Frontal cortex (tissue), 4 donors: ENCODE results near the gene ARHGAP26. TPM values are rescaled to one million over a fixed set of nuclear protein-coding genes. Genes with fewer than 3 reads are reported as not detected.

Experiments used
- DNase-seq, 2 donors: peaks; one replicate each; pipeline ENCODE4 v3.0.0; 2012; ENCODE audit warnings: low spot score in 2 of 2
- FAIRE-seq: peaks from 2 replicates; lab custom pipeline; 2012; peaks lifted over from hg19 to GRCh38; lab: Jason Lieb, UNC
- total RNA-seq: library from RNA; depleted of rRNA; stranded (reverse); fragments of >200 nt; gene quantifications from one replicate; pipeline ENCODE4 v1.2.3, GENCODE V29; 2014
- donor health status: control.
- donor health status: control.
- donor health status: control.

Gene ARHGAP26
- total RNA-seq, 1 donor from 2014 or later, result 7.3 TPM

GRCh38 chr5:143251190-143251589 lies 481.0 kb downstream of the ARHGAP26 start:
- no peak for DNase-seq
- FAIRE-seq, result no peak

- no peak for FAIRE-seq
- DNase-seq, result no peak
Measured at GRCh38 chr5:143251946-143252345, 481.8 kb downstream of the ARHGAP26 start.

DNA sequence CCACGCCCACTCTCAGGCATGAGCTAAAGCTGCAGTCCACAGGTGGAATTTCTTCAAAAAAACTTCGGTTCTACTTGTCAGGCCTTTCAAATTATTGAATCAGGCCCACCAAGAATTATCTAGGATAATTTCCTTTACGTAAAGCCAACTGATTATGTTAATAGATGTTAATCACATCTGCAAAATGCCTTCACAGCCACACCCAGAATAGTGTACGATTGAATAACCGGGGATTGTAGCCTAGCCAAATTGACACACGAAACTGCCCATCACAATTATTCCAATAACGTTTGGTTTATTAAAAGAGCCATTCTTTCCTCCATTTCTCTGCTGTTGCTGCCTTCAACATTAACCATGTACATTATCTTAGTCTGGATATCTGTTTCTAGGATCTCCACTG lies 484.6 kb downstream of the ARHGAP26 start:
- DNase-seq (no peak), FAIRE-seq (no peak)

GRCh38 chr5:143258559-143259253 lies 488.5 kb downstream of the ARHGAP26 start:
- FAIRE-seq (no peak), DNase-seq (no peak)

- no peak for DNase-seq
- no peak for FAIRE-seq
Measured at GRCh38 chr5:143259254-143259605, 489.1 kb downstream of the ARHGAP26 start.

GRCh38 chr5:143261748-143262392 lies 491.7 kb downstream of the ARHGAP26 start:
- no peak for DNase-seq
- no peak for FAIRE-seq

GRCh38 chr5:143262393-143263174 lies 492.4 kb downstream of the ARHGAP26 start:
- DNase-seq, result no peak
- no peak for FAIRE-seq

- FAIRE-seq, result no peak
- DNase-seq, result no peak
Measured at GRCh38 chr5:143263272-143263810, 493.2 kb downstream of the ARHGAP26 start.

DNA sequence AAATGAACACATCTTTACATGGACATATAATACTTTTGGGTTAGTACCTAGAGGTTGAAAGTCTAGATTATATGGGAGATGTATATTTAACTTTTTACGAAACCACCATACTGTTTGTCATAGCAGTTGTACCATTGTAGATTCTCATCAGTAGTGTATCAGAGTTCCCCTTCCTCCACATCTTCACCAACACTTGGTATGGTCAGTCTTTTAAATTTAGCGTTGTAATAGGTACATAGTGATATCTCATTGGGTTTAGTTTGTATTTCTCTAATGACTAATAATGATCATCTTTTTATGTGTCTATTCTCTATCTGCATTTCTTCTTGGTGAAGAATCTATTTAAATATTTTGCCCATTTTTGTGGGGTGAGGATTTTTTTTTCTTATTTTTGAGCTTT lies 495.8 kb downstream of the ARHGAP26 start:
- no peak for FAIRE-seq
- no peak for DNase-seq

- DNase-seq (no peak), FAIRE-seq (no peak)
Measured at GRCh38 chr5:143267186-143267585, 497.0 kb downstream of the ARHGAP26 start.

DNA sequence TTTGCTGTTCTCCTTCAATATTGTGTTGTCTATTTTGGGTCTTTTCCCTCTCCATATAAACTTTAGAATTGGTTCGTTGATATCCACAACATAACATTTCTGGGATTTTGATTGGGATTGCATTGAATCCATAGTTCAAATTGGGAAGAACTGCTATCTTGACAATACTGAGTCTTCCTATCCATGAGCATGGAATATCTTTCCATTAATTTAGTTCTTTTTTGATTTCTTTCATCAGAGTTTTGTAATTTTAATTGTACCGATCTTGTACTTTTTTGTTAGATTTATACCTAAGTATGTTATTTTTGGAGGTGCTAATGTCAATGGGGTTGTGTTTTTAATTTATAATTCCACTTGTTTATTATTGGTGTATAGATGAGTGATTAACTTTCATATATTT lies 498.2 kb downstream of the ARHGAP26 start:
- DNase-seq (no peak), FAIRE-seq (no peak)

- no peak for FAIRE-seq
Measured at GRCh38 chr5:143271431-143271830, 501.3 kb downstream of the ARHGAP26 start.

DNA sequence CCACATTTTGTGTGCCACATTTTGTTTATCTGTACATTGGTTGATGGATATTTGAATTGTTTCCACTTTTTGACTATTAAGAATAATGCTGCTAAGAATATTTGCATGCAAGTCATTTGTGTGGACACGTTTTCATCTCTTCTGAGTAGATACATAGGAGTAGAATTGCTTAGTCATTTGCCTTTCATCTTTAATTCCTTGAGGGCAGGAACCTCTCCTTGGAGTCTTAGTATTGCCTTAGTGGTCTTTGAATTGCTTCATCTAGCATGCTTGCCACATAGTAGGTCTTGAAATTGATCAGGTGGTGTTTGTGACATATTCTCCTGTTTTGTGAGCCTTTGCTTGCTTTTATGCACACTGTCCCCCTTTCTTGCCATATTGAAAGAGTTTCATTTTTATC lies 504.8 kb downstream of the ARHGAP26 start:
- DNase-seq (no peak), FAIRE-seq (no peak)

More at GRCh38 chr5:143271431-143271830, 501.3 kb downstream of the ARHGAP26 start:
- no peak for DNase-seq

DNA sequence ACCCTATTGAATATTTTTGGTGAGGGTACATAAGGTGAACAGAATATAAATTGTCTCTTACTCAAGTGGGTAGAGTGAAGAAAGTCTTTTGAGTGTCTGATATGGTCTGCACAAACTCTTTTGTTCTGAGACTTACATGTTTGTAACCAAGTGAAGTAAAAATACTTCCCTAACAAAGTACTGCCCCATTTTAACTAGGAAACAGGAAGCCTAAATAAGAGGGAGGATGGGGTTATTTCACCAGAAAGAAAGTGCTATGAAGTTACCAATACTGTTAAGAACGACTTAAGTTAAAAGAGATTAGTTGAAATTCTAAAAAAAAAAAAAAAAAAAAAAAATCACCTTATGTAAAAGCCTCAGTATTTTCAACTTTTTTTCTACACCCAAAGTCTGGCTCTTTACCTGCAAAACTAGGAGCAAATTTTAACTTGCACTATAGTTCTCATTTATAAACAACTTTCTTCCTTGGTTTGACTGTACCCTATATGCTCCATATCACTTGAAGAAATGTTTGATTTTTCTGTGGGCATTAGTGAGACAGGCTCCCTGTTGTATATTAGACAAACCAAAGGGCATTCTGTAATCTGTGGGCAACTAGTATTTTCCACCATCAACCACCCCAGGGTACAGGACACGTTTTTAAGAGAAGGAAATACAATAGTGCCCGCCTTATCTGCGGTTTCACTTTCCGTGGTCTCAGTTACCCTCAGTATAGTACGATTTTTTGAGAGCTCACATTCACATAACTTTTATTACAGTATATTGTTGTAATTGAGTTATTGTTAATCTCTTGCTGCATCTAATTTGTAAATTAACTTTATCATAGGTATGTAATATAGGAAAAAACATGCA lies 505.6 kb downstream of the ARHGAP26 start:
- DNase-seq (no peak), FAIRE-seq (no peak)

DNA sequence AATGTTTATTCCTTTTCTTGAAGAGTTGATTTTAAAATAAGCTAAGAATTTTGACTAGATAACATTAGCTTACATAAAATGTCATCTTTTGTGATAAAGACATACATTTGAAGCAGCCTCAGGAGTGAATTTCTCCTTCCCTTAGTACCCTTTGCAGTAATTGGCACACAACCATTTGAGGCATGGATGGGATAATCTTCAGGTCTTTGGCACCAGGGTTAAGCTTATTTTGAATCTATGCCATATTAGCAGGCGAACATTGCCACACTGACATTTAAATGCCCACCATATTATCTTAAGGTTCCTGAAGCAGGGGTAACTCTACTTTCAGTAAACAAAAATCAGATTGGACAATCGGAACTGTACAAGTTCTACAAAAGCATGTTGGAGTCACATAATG lies 507.4 kb downstream of the ARHGAP26 start:
- FAIRE-seq (no peak), DNase-seq (no peak)

Other genes with a start within 250 kb of the ARHGAP26 start
- gene FGF1, start 84.3 kb upstream of the ARHGAP26 start, total RNA-seq, result 2.9 TPM